SU-DHL-6 (cell line): ENCODE results near the gene SYNJ2.

Experiments
- H2AFZ ChIP-seq: fragments of 200-600 bp; sonication (generic); 2 replicates; pipeline ENCODE4 v1.6.1; 2014; ENCODE audit warnings: low read depth, mild to moderate bottlenecking, moderate library complexity, mixed read lengths, antibody characterized with exemption, low read length; ENCODE audit not compliant: severe bottlenecking
- H3F3A ChIP-seq: fragments of 200-600 bp; shearing (Covaris generic); 2 replicates; pipeline ENCODE4 v1.6.0; 2016; ENCODE audit warnings: antibody characterized with exemption, mild to moderate bottlenecking; ENCODE audit not compliant: insufficient read depth
- H3K27ac ChIP-seq: fragments of 200-600 bp; sonication (generic); 2 replicates; pipeline ENCODE4 v1.5.1; 2016; ENCODE audit warnings: low read depth, mild to moderate bottlenecking, low read length, moderate library complexity, mixed read lengths
- H3K27me3 ChIP-seq: fragments of 200-600 bp; sonication (generic), shearing (Covaris generic); 2 replicates; pipeline ENCODE4 v1.6.0; 2014; ENCODE audit warnings: mild to moderate bottlenecking, low read length
- H3K36me3 ChIP-seq: fragments of 200-600 bp; sonication (generic); 2 replicates; pipeline ENCODE4 v1.6.1; 2014; ENCODE audit warnings: mild to moderate bottlenecking, low read length, mixed read lengths
- H3K4me2 ChIP-seq: fragments of 300-600, 200-600 bp; shearing (Covaris generic), sonication (generic); 2 replicates; pipeline ENCODE4 v1.6.0; 2014; ENCODE audit warnings: low read length, low read depth, mild to moderate bottlenecking; ENCODE audit not compliant: poor library complexity, severe bottlenecking
- H3K4me3 ChIP-seq: fragments of 200-600 bp; sonication (generic); 2 replicates; pipeline ENCODE4 v1.5.1; 2014; ENCODE audit warnings: antibody characterized with exemption, low read length, mild to moderate bottlenecking, mixed read lengths; ENCODE audit not compliant: insufficient read depth, poor library complexity, severe bottlenecking
- H3K79me2 ChIP-seq: fragments of 200-600 bp; sonication (generic); 2 replicates; pipeline ENCODE4 v1.6.1; 2014; ENCODE audit warnings: mild to moderate bottlenecking, low read length, moderate library complexity; ENCODE audit not compliant: insufficient read depth
- H3K9ac ChIP-seq: fragments of 200-600 bp; sonication (generic); 2 replicates; pipeline ENCODE4 v1.7.0; 2014; ENCODE audit warnings: mild to moderate bottlenecking, low read length
- H3K9me2 ChIP-seq: fragments of 200-600 bp; sonication (generic); replicated peaks from 2 replicates; pipeline ENCODE4 v1.6.1; 2014; ENCODE audit warnings: low read length; ENCODE audit not compliant: insufficient read depth
- H3K9me3 ChIP-seq: fragments of 200-600 bp; sonication (generic); 2 replicates; pipeline ENCODE4 v1.6.1; 2014; ENCODE audit warnings: low read length, mixed read lengths; ENCODE audit not compliant: insufficient read depth
- H4K20me1 ChIP-seq: fragments of 200-600 bp; sonication (generic); 2 replicates; pipeline ENCODE4 v1.6.1; 2014; ENCODE audit warnings: low read depth, mild to moderate bottlenecking, antibody characterized with exemption, low read length, moderate library complexity, mixed read lengths
- EZH2phosphoT487 ChIP-seq: fragments of 200-600 bp; sonication (generic), shearing (Covaris generic); conservative IDR thresholded peaks from 2 replicates; pipeline ENCODE4 v1.6.1; 2018; ENCODE audit warnings: mild to moderate bottlenecking, antibody characterized with exemption, low read length, moderate library complexity, mixed read lengths
- TF ChIP-seq, protein P1 (sequence below): fragments of 200-600 bp; sonication (generic); IDR thresholded peaks from one replicate; pipeline ENCODE4 v1.5.1; 2017; ENCODE audit warnings: antibody characterized with exemption, mild to moderate bottlenecking, low read length, moderate library complexity; ENCODE audit not compliant: insufficient read depth, poor library complexity, severe bottlenecking

SYNJ2 gene

DNA sequence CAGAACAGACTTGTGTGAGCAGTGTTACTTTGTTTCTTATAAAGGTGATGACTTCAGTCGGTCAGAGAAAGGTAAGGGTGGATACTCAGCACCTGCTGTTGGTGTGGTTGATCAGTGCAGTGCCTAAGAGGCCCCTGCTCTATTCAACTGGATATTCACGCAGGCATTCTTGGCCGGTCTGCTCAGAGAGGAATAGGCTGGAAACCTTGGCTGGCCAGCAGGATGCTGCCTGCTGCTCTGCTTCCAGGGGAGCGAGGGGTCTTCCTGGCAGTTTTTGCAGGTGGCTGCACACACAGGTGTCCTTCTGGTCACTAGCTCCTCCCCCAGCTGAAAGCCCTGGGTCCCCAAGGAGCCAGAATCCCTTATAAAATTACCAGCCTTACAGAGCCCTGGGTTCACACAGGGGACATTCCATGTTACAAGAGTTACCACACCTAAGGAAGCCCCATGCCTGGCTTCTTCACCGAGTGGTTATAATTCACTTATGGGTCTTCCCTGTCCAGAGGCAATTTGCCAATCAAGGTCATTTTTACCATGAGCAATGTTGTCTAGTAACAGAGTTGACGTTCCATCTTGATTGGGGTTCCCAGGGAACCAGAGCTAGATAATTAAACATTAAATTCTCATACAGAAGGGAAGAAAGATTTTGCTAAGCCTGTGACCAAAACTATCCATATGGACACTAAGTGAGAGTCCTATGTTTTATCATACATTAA, 16.4 kb downstream of the SYNJ2 start:
- H3K4me2 ChIP-seq = no peak overlapping the region
- no peaks in the 10 kb centered on the region for H3K9me2 ChIP-seq
- no peaks in the 10 kb centered on the region for H4K20me1 ChIP-seq
- H2AFZ ChIP-seq = no peak overlapping the region
- H3K79me2 ChIP-seq = no peaks in the 10 kb centered on the region
- H3K27ac ChIP-seq = no peak overlapping the region
- H3F3A ChIP-seq = no peaks in the 10 kb centered on the region
- no peaks in the 10 kb centered on the region for H3K9me3 ChIP-seq
- H3K36me3 ChIP-seq = no peaks in the 10 kb centered on the region
- H3K4me3 ChIP-seq = no peak overlapping the region
- no peaks in the 10 kb centered on the region for H3K27me3 ChIP-seq
- TF ChIP-seq, protein P1, sequence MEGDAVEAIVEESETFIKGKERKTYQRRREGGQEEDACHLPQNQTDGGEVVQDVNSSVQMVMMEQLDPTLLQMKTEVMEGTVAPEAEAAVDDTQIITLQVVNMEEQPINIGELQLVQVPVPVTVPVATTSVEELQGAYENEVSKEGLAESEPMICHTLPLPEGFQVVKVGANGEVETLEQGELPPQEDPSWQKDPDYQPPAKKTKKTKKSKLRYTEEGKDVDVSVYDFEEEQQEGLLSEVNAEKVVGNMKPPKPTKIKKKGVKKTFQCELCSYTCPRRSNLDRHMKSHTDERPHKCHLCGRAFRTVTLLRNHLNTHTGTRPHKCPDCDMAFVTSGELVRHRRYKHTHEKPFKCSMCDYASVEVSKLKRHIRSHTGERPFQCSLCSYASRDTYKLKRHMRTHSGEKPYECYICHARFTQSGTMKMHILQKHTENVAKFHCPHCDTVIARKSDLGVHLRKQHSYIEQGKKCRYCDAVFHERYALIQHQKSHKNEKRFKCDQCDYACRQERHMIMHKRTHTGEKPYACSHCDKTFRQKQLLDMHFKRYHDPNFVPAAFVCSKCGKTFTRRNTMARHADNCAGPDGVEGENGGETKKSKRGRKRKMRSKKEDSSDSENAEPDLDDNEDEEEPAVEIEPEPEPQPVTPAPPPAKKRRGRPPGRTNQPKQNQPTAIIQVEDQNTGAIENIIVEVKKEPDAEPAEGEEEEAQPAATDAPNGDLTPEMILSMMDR = no peak
- TF ChIP-seq EZH2phosphoT487 = no peak
- no peak overlapping the region for H3K9ac ChIP-seq

DNA sequence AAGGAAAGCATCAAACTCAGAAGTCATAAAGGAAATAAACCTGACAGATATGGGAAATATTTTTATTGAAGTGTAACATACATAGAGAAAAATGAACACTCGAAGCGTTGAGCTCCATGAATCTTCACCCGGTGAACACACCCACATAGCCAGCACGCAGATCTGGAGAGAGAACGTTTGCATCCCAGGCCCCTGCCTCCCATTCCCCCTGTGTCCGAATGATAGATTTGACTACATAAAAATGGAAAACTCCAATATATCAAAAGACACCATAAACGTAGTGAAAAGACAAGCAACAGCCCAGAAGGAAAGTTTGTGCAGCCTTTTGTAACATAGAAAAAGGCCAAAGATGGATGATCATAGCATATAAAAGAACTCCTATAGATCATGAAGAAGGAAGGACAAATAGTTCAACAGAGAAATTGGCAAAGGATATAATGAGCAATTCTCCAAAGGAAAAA, 17.1 kb downstream of the SYNJ2 start:
- no peak for TF ChIP-seq EZH2phosphoT487
- TF ChIP-seq, protein P1 = no peak
- no peaks in the 10 kb centered on the region for H3K79me2 ChIP-seq
- no peaks in the 10 kb centered on the region for H3K9me3 ChIP-seq
- no peaks in the 10 kb centered on the region for H4K20me1 ChIP-seq
- H3K36me3 ChIP-seq = no peaks in the 10 kb centered on the region
- no peak overlapping the region for H3K4me2 ChIP-seq
- H3F3A ChIP-seq = no peaks in the 10 kb centered on the region
- H3K9ac ChIP-seq = no peak overlapping the region
- no peaks in the 10 kb centered on the region for H3K9me2 ChIP-seq
- no peak overlapping the region for H3K4me3 ChIP-seq
- H3K27me3 ChIP-seq = no peaks in the 10 kb centered on the region
- H2AFZ ChIP-seq = no peak overlapping the region
- no peak overlapping the region for H3K27ac ChIP-seq

DNA sequence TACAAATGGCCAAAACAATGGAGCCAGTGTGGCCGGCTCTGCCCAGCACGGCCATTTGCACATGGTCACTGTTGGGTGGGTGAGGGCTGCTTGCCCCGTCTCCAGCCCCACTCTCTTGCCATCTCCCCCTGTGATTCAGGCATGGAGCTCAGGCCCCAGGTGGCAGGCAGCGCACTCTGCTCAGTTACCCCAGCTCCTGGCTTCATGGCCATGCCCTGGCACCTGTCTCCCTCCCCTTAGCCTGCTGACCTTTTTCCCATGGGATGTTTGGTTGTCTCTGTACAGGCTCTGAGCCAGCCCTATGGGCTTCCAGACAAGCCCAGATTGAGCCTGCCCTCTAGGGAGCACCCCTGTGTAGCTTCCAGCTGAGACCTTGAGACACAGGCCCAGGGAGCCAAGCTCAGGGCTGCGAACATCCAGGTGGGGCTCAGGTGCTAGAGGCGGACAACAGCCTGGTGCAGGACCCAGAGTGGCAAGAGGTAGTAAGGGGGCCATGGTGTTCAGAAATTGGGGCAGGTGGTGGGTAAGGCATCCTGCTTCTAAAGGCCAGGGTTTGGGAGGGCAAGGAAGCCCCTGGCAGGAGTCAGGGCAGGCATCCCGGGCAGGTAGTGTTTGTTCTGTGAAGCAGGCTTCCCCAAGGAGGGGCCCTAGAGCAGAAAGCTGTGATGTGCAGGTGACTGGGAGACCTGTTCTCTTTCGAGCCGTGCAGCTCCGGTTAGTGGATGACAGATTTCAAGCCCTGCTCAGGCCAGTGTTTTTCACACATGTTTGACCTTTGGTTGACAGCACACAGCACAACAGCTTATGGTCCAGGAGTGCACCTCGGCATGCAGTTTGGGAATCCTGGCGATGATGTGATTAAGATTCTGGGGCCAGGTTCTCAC, 17.7 kb downstream of the SYNJ2 start:
- no peaks in the 10 kb centered on the region for H3F3A ChIP-seq
- H3K36me3 ChIP-seq = no peaks in the 10 kb centered on the region
- no peaks in the 10 kb centered on the region for H3K9me3 ChIP-seq
- no peak overlapping the region for H3K4me2 ChIP-seq
- H3K9me2 ChIP-seq = no peaks in the 10 kb centered on the region
- H3K27ac ChIP-seq = no peak overlapping the region
- no peak overlapping the region for H3K9ac ChIP-seq
- no peaks in the 10 kb centered on the region for H3K27me3 ChIP-seq
- H4K20me1 ChIP-seq = no peaks in the 10 kb centered on the region
- H3K79me2 ChIP-seq = no peaks in the 10 kb centered on the region
- H2AFZ ChIP-seq = no peak overlapping the region
- TF ChIP-seq EZH2phosphoT487 = no peak
- TF ChIP-seq, protein P1 = no peak
- no peak overlapping the region for H3K4me3 ChIP-seq
